Activated CD4-positive, alpha-beta T cell treated with anti-CD3 and anti-CD28 coated beads for 1 hour (primary cell): Measurements from ENCODE around the gene ZSCAN32.

ENCODE experiments used
- DNase-seq: peaks from one replicate; pipeline ENCODE4 v3.0.0-alpha.2; 2020

The ZSCAN32 gene

GRCh38 chr16:3355589-3355988, 45.2 kb downstream of the ZSCAN32 start, which contains the start of gene OR2C1:
OR2C1 (plus strand) TSS chr16:3355889; CDS start chr16:3355941, 52 bp downstream.
- no peak for DNase-seq

- no peak for DNase-seq
These were observed 51.6 kb downstream of the ZSCAN32 start for GRCh38 chr16:3349175-3349574.

DNA sequence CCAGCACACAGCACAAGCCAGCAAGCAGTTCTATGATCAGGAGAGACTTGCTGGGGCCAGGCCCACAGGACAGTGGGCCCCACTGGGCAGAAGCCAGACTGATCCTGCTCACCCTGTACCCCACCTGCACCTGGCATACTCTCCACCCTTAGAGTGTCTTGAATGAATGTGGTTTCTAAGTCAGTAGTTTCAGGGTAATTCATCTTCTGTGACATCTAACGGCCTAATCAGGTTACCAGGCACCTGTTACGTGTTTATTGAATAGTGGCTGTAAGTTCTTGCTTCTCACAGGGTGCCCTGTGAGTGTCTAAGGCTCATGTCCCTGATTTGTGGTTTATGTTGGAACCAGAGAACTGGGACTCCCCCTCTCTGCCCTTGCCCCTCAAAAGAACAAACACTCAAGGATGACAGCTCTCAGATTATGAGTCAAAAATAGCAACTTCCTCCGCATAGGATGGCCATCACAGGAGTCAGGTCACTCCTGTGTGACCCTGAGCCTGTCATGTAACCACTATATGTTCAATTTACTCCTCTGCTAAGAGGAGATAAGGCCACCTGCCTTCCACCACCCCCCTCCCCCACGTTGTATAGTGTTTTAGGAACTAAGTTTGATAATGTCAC, 52.1 kb downstream of the ZSCAN32 start:
- no peak for DNase-seq

- DNase-seq, result no peak
These were observed 53.2 kb downstream of the ZSCAN32 start for GRCh38 chr16:3347586-3347985.

DNA sequence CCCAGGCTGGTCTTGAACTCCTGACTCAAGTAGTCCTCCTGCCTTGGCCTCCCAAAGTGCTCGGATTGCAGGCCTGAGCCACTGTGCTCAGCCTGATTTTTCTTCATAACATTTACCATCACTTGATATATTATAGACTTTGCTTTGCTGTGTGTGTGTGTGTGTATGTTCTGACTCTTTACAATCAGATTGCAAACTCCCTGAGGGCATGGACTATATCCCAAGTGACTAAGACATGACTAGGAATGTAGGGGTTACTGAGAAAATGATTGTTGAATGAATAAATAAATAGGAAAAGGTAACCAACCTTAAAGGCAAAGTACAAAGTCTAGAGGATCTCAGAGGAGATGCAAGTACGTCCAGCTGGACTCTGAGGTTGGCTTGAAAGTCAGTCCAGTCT, 54.8 kb downstream of the ZSCAN32 start:
- no peak for DNase-seq
